Measurements from ENCODE around the gene AGA. TPM values are rescaled to one million over a fixed set of nuclear protein-coding genes. Genes with fewer than 3 reads are reported as not detected.
A peak's percentile ranks its signal among the peaks of the same experiment; 100 is the strongest.

The AGA gene
- total and polyA plus RNA-seq, 8 donors = 5.5 to 16.7 (median 13.4) TPM

GRCh38 chr4:177482367-177482766, 40.1 kb upstream of the AGA start:
- no peaks in the 10 kb centered on the region for H3K27me3 ChIP-seq
- FAIRE-seq = no peak
- ATAC-seq = no peak
- peaks cover 0 to 3% (median 0%) of the 10 kb centered on the region in 3 donors for H3K4me1 ChIP-seq
- H3K4me3 ChIP-seq = no peak overlapping the region
- H3K36me3 ChIP-seq = no peaks in the 10 kb centered on the region
- intact Hi-C loops (cut with DNase I) = no loop called here
- H3K27ac ChIP-seq = no peak overlapping the region
- no peak for TF ChIP-seq CTCF (IDR thresholded peaks at IDR 0.05)
- no peak for DNase-seq
- no peaks in the 10 kb centered on the region for H3K9me3 ChIP-seq

DNA sequence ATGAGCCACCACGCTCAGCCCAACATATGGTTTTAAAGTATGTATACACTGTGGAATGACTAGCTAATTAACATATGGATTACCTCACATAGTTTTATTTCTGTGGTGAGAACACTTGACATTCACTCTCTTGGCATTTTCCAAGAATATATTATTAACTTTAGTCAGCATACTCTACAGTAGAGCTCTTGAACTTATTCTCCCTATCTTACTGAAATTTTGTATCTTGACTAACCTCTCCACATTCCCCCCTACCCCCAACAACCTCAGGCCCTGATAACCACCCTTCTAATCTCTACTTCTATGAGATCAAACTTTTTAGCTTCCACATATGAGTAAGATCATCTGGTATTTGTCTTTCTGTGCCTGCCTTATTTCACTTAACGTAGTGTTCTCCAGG, 38.6 kb upstream of the AGA start:
- H3K36me3 ChIP-seq = no peaks in the 10 kb centered on the region
- H3K9me3 ChIP-seq = no peaks in the 10 kb centered on the region
- H3K27me3 ChIP-seq = no peaks in the 10 kb centered on the region
- ATAC-seq (no peak), DNase-seq (no peak), FAIRE-seq (no peak)
- 91 to 95% methylated on average over 2 of the region's 2 CpGs for WGBS, 2 donors
- no peak overlapping the region for H3K4me3 ChIP-seq
- intact Hi-C loops (cut with DNase I) = no loop called here
- H3K27ac ChIP-seq = no peak overlapping the region
- H3K4me1 ChIP-seq = peaks cover 0 to 3% (median 0%) of the 10 kb centered on the region in 3 donors
- TF ChIP-seq CTCF (IDR thresholded peaks at IDR 0.05) = no peak

DNA sequence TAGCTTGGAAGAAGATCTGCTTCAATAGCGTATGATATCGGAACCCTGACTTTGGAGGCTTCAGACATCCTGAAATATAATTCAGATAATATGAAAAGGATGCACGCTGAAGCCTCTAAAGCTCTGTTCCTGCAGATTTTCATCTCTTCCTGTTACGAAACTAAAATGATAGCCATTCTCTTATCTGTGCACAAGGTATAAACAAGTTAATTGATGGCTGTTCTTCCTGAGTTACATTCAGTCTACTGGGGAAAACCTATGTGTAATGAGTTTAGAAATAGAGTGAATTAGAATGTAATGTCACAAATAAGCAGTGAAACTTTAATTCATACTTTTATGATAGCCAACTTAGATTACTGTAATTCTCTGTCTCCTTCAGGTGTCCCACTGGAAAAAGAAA, 36.8 kb upstream of the AGA start:
- DNase-seq (no peak), ATAC-seq (no peak), FAIRE-seq (no peak)
- H3K27me3 ChIP-seq = no peaks in the 10 kb centered on the region
- no peak for TF ChIP-seq CTCF (IDR thresholded peaks at IDR 0.05)
- no peak overlapping the region for H3K4me3 ChIP-seq
- H3K36me3 ChIP-seq = no peaks in the 10 kb centered on the region
- WGBS, 2 donors = 70 to 81% methylated on average over 4 of the region's 4 CpGs
- peaks cover 0 to 3% (median 0%) of the 10 kb centered on the region in 3 donors for H3K4me1 ChIP-seq
- peak overlapping the region in 1 of 4 donors; percentile 2 for H3K27ac ChIP-seq
- H3K9me3 ChIP-seq = no peaks in the 10 kb centered on the region
- intact Hi-C loops (cut with DNase I) = no loop called here

DNA sequence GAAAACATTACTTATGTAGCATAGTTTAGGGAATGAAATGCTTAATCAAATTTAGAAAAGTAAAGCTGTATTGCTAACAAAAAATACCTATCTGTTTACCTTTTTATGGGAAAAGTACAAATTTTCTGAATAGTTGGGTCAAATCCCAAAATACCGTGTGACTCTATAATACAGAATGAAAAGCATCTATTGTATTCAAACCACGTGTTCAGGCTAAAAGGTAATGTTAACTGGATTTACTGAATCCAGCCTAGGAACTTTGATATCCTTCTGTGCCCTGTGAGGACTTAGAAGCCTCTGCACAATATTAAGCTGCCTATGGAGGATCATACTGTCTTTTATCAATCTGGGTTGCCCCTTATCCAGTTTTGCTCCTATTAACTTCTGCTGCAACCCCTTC, 36.3 kb upstream of the AGA start:
- Histone ChIP-seq H3K9me3 (no peaks in the 10 kb centered on the region), H3K4me3 (no peak overlapping the region), H3K36me3 (no peaks in the 10 kb centered on the region), H3K27ac (peak overlapping the region in 1 of 4 donors; percentile 2), H3K4me1 (peaks cover 0 to 3% (median 0%) of the 10 kb centered on the region in 3 donors), H3K27me3 (no peaks in the 10 kb centered on the region)
- intact Hi-C loops (cut with DNase I) = no loop called here
- DNase-seq = no peak
- no peak for TF ChIP-seq CTCF (IDR thresholded peaks at IDR 0.05)
- FAIRE-seq = no peak
- ATAC-seq = peak in 2 of 4 donors; percentile 46 to 53
- 25 to 38% methylated on average over 2 of the region's 2 CpGs for WGBS, 2 donors

DNA sequence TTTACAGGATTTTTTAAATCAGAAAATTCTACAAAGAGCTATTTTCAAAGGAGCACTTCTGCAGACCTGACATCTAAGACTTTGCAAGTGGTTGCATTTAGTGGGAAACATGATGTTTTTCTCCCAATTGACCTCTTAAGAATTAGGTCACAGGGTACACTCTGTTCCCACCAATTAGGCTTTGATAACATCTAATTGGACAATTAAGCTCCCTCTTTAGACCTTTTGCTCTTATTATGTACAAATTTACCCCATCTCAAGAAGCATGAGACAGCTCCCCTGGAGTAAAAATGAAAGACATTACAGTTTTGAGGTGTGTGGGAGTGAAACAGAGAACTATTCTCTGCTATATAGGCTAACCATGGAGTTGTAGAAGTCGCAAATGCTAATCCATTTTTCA, 31.8 kb upstream of the AGA start:
- Histone ChIP-seq H3K4me1 (peaks cover 0 to under 1% (median 0%) of the 10 kb centered on the region in 3 donors), H3K4me3 (no peak overlapping the region), H3K36me3 (no peaks in the 10 kb centered on the region), H3K27me3 (no peaks in the 10 kb centered on the region), H3K9me3 (no peaks in the 10 kb centered on the region), H3K27ac (no peak overlapping the region)
- DNase-seq = no peak
- TF ChIP-seq CTCF (IDR thresholded peaks at IDR 0.05) = no peak
- intact Hi-C loops (cut with DNase I) = no loop called here
- WGBS, 2 donors = 82 to 87% methylated on average over 1 of the region's 1 CpG
- FAIRE-seq = no peak
- no peak for ATAC-seq
